DND-41 (cell line): Measurements from ENCODE around the gene KDM5A.

Experiments
- EZH2 ChIP-seq: IDR thresholded peaks from 3 replicates; pipeline ENCODE4 v1.6.1; 2012; ENCODE audit warnings: borderline replicate concordance, low read depth, mild to moderate bottlenecking, moderate library complexity, low read length, inconsistent platforms; ENCODE audit not compliant: severe bottlenecking
- TF ChIP-seq, protein P1 (sequence below): IDR thresholded peaks from 2 replicates; pipeline ENCODE4 v1.5.1; 2012; ENCODE audit warnings: borderline replicate concordance, low read length, moderate library complexity, mild to moderate bottlenecking; ENCODE audit not compliant: poor library complexity, severe bottlenecking; ENCODE audit errors: extremely low read depth

DNA sequence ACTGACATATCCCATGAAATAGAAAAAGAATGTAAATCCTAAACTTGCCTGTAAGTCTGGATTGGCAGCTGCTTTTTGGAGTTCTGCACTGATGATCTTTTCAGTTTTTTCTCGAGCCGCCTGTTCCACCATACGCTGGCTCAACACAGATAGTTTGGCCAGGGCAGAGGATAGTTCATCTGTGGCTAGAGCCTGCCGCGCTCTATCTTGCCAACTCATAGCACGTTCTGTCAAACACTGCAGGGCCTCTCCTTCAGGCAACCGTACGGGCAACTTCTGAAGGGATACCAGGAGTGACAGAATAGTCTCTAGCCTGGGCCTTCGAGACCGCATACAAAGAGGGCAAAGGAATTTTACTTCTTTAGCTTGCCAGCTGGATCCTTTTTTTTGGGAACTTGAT lies 81.7 kb downstream of the KDM5A start:
- TF ChIP-seq, protein P1, sequence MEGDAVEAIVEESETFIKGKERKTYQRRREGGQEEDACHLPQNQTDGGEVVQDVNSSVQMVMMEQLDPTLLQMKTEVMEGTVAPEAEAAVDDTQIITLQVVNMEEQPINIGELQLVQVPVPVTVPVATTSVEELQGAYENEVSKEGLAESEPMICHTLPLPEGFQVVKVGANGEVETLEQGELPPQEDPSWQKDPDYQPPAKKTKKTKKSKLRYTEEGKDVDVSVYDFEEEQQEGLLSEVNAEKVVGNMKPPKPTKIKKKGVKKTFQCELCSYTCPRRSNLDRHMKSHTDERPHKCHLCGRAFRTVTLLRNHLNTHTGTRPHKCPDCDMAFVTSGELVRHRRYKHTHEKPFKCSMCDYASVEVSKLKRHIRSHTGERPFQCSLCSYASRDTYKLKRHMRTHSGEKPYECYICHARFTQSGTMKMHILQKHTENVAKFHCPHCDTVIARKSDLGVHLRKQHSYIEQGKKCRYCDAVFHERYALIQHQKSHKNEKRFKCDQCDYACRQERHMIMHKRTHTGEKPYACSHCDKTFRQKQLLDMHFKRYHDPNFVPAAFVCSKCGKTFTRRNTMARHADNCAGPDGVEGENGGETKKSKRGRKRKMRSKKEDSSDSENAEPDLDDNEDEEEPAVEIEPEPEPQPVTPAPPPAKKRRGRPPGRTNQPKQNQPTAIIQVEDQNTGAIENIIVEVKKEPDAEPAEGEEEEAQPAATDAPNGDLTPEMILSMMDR, result no peak
- TF ChIP-seq EZH2, result no peak
